Suprapubic skin (tissue), 4 donors: ENCODE measurements around the gene SLC35A5. TPM values are rescaled to one million over a fixed set of nuclear protein-coding genes. Genes with fewer than 3 reads are reported as not detected.
A peak's percentile ranks its signal among the peaks of the same experiment; 100 is the strongest.
"Not testable (repeated sequence)": the region's sequence is repeated elsewhere in the genome, so short reads cannot be mapped to it uniquely, and the experiment has no call there.

Source experiments
- DNase-seq, 2 donors: peaks; one replicate each; pipeline ENCODE4 v3.0.0-alpha.2; 2019; ENCODE audit warnings: low spot score in 2 of 2
- H3K27ac ChIP-seq: fragments of 200-600 bp; sonication (generic); one replicate; pipeline ENCODE4 v1.5.1; 2019
- H3K27me3 ChIP-seq: fragments of 200-600 bp; sonication (generic); one replicate; pipeline ENCODE4 v1.5.1; 2019
- H3K36me3 ChIP-seq: fragments of 200-600 bp; sonication (generic); one replicate; pipeline ENCODE4 v1.5.1; 2019
- H3K4me1 ChIP-seq: fragments of 200-600 bp; sonication (generic); one replicate; pipeline ENCODE4 v1.5.1; 2019
- H3K4me3 ChIP-seq: fragments of 200-600 bp; sonication (generic); one replicate; pipeline ENCODE4 v1.5.1; 2019; ENCODE audit warnings: mild to moderate bottlenecking
- H3K9me3 ChIP-seq: fragments of 200-600 bp; sonication (generic); one replicate; pipeline ENCODE4 v1.5.1; 2019
- EP300 ChIP-seq: sonication (generic); formaldehyde crosslinking; IDR thresholded peaks from one replicate; pipeline ENCODE4 v1.6.1; 2017; ENCODE audit warnings: antibody characterized with exemption
- POLR2A ChIP-seq, 2 donors: fragments of 450-650 bp; IDR thresholded peaks; one replicate each; pipeline ENCODE4 v1.6.1; 2017; ENCODE audit warnings: antibody characterized with exemption in 2 of 2, mild to moderate bottlenecking in 2 of 2, moderate library complexity in 2 of 2
- POLR2AphosphoS5 ChIP-seq, 3 donors: sonication (generic); formaldehyde crosslinking; IDR thresholded peaks; one replicate each; pipeline ENCODE4 v1.6.1; 2017; ENCODE audit warnings: antibody characterized with exemption in 3 of 3
- WGBS: methylation state at CpG from one replicate; pipeline ENCODE4 v1.1.5; 2018; 5-methylcytosine and 5-hydroxymethylcytosine counted together
- total RNA-seq, 4 donors: library from RNA; depleted of rRNA; stranded (reverse); fragments of >200 nt; gene quantifications; one replicate each; pipeline ENCODE4 v1.1.0, GENCODE V29; 2016
- TF ChIP-seq, protein P1 (sequence below), 2 donors: fragments of 200-600 bp in 1 of 2; fragments of 450-650 bp in 1 of 2; sonication (generic) in 1 of 2; IDR thresholded peaks; one replicate each; pipeline ENCODE4 v1.5.1; 2016 to 2019; ENCODE audit warnings: antibody characterized with exemption in 2 of 2, mild to moderate bottlenecking in 1 of 2, moderate library complexity in 1 of 2

SLC35A5 gene
- 10 to 100 TPM; 18.7 to 25.8 (median 24.1) TPM for total RNA-seq

DNA sequence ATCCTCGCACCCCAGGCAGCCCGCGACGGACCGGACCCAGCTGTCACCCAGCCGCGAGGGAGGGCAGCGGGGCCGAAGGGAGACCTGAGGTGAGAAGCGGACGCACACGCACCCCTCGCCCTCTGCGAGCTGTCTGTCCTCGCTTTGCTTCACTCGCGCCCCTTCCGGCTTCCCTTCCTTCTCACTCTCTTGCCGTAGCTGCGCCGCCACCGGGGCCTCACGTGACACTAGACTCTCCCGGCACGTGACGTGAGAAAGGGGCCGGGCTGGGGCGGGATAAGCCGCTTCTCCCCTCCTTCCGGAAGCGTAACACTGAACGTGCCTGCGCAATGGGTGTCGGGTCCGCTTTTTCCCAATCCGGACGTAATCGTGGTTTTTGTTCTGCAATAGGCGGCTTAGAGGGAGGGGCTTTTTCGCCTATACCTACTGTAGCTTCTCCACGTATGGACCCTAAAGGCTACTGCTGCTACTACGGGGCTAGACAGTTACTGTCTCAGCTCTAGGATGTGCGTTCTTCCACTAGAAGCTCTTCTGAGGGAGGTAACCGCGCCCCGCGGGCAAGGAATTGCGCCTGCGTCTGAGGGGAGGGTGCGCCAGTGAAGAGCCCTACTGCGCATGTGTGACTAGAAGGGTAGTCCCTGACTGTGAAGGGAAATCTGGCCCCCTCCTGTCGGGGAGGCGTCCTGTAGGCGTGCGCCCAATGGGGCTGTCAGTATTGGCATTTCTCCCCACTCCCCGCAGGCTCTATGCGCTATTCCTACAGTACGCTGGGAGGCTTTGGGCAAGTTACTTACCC is at the start of gene SLC35A5, which contains the start of gene ATG3:
TSS of gene SLC35A5 (plus strand) at position 312 of the 796 bp plus-strand sequence. CDS start 1,359 bp downstream, outside the sequence.
TSS of gene ATG3 (minus strand) at position 229 of the 796 bp plus-strand sequence. CDS start 434 bp downstream, outside the sequence.
- peaks cover 36% of the 10 kb centered on the region for H3K4me1 ChIP-seq
- peak within 1 kb of the TSS; percentile 96 for H3K4me3 ChIP-seq
- no peaks in the 10 kb centered on the region for H3K36me3 ChIP-seq
- TF ChIP-seq POLR2AphosphoS5 (IDR thresholded peaks at IDR 0.05), result peak; percentile 49 to 96 (median 85)
- TF ChIP-seq POLR2A (IDR thresholded peaks at IDR 0.05), result peak; percentile 65 to 84
- TF ChIP-seq, protein P1, sequence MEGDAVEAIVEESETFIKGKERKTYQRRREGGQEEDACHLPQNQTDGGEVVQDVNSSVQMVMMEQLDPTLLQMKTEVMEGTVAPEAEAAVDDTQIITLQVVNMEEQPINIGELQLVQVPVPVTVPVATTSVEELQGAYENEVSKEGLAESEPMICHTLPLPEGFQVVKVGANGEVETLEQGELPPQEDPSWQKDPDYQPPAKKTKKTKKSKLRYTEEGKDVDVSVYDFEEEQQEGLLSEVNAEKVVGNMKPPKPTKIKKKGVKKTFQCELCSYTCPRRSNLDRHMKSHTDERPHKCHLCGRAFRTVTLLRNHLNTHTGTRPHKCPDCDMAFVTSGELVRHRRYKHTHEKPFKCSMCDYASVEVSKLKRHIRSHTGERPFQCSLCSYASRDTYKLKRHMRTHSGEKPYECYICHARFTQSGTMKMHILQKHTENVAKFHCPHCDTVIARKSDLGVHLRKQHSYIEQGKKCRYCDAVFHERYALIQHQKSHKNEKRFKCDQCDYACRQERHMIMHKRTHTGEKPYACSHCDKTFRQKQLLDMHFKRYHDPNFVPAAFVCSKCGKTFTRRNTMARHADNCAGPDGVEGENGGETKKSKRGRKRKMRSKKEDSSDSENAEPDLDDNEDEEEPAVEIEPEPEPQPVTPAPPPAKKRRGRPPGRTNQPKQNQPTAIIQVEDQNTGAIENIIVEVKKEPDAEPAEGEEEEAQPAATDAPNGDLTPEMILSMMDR (IDR thresholded peaks at IDR 0.05), result no peak
- H3K9me3 ChIP-seq, result no peaks in the 10 kb centered on the region
- WGBS, result 0% methylated on average over 35 of the region's 58 CpGs
- no peaks in the 10 kb centered on the region for H3K27me3 ChIP-seq
- peak; percentile 100 for DNase-seq
- H3K27ac ChIP-seq, result peak within 1 kb of the TSS; percentile 98

DNA sequence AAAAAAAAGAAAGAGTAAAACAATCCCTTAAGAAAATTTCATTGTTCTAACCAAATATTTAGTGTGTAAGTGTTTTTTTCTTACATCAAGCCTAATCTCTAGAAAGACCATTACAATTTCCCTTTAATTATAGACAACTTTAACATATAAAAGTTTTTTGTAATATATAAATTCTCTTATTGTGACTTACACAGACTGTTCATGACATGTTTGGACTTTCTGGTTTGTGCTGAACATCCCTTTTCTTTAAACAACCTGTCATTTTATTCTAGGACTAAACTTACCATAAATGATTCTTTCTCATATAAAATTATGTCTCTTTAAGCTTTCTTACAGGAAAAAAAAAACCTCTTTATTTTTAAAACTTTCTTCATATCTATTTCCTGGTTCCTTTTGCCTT is 49.5 kb upstream of the SLC35A5 start:
- H3K27me3 ChIP-seq, result no peaks in the 10 kb centered on the region
- H3K4me1 ChIP-seq, result no peaks in the 10 kb centered on the region
- no peak overlapping the region for H3K27ac ChIP-seq
- no peak for DNase-seq
- no peaks in the 10 kb centered on the region for H3K36me3 ChIP-seq
- H3K9me3 ChIP-seq, result no peaks in the 10 kb centered on the region
- no peak for TF ChIP-seq POLR2AphosphoS5 (IDR thresholded peaks at IDR 0.05)
- TF ChIP-seq POLR2A (IDR thresholded peaks at IDR 0.05), result no peak
- TF ChIP-seq, protein P1 (IDR thresholded peaks at IDR 0.05), result no peak
- no peak for TF ChIP-seq EP300
- H3K4me3 ChIP-seq, result no peak overlapping the region

DNA sequence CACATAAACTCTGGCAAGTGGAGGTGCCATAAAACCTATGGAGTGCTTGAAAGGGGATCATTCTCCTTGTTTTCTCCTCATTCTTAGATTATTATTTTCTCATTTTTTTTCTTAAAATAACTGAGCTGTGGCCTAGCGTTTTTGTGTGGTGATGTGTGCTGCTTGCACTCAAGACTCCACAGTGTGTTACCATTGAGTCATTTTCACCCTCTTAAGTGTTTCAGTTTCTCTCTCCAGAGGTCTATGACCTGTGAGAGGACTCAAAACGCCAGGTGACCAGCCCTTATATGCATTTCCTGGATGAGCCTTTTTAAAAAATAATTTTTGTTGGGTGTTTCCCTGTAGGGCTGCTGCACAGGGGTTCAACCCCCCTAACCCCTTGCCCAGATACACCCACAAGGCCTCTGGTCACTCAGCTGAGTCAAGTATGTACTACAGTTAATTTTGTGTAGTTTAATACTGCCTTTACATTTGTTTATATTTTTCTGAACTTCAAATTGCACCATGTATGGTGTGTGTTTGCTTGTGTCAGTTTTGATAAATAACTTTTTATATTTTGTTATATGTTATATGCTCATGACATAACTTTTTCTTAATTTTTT is 47.2 kb upstream of the SLC35A5 start:
- 63% methylated on average over 2 of the region's 2 CpGs for whole genome bisulfite sequencing
- Histone ChIP-seq H3K9me3 (no peaks in the 10 kb centered on the region), H3K27ac (no peak overlapping the region), H3K4me3 (no peak overlapping the region), H3K4me1 (no peaks in the 10 kb centered on the region), H3K27me3 (no peaks in the 10 kb centered on the region), H3K36me3 (no peaks in the 10 kb centered on the region)
- TF ChIP-seq POLR2A (IDR thresholded peaks at IDR 0.05) (no peak), EP300 (no peak)
- TF ChIP-seq, protein P1 (IDR thresholded peaks at IDR 0.05), result no peak
- no peak for DNase-seq

DNA sequence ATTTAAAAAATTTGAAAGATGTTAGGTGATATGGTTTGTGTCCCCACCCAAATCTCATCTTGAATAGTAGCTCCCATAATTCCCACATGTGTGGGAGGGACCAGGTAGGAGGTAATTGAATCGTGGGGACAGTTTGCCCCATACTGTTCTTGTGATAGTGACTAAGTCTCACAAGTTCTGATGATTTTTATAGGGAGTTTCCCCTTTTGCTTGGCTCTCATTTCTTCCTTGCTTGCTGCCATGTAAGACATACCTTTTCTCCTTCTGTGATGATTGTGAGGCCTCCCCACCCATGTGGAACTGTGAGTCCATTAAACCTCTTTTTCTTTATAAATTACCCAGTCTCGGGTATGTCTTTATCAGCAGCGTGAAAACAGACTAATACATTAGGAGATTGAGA is 42.9 kb upstream of the SLC35A5 start:
- H3K27ac ChIP-seq, H3K27me3 ChIP-seq, H3K4me1 ChIP-seq, DNase-seq, H3K4me3 ChIP-seq, H3K9me3 ChIP-seq, H3K36me3 ChIP-seq: not testable (repeated sequence)
- WGBS, result 67% methylated on average over 3 of the region's 3 CpGs

DNA sequence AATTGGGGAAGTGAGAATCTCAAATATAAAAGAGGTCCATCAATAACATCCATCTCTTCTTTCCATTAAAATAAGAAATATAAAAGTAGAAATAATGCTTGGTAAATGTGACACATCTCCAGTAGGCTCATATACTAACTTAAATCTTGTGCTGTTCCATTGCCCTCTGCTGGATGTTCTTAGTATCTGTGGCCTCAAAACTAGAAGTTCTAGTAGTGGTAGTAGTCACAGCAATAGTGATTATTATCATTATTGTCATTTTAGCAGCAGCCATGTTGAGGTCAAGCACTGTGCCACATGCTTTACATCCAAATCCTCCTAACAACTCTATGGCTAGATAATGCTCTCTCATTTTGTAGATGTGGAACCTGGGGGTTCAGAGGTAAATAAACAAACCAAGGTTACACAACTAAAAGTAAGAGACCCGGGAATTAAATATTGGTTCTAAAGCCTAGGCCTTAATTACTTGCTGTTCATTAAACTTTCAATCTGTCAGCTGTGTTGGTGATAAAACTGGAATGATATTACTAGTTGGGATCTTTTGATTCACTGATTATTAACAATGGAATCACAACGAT is 42.3 kb upstream of the SLC35A5 start:
- WGBS, result 90% methylated on average over 2 of the region's 2 CpGs
- H3K27me3 ChIP-seq, result no peaks in the 10 kb centered on the region
- DNase-seq, result no peak
- H3K36me3 ChIP-seq, result peaks cover 8% of the 10 kb centered on the region
- no peaks in the 10 kb centered on the region for H3K4me1 ChIP-seq
- H3K27ac ChIP-seq, result no peak overlapping the region
- no peak for TF ChIP-seq EP300
- no peak for TF ChIP-seq POLR2A (IDR thresholded peaks at IDR 0.05)
- no peak for TF ChIP-seq POLR2AphosphoS5 (IDR thresholded peaks at IDR 0.05)
- TF ChIP-seq, protein P1 (IDR thresholded peaks at IDR 0.05), result peak; percentile 44 to 65
- H3K9me3 ChIP-seq, result no peaks in the 10 kb centered on the region
- no peak overlapping the region for H3K4me3 ChIP-seq

DNA sequence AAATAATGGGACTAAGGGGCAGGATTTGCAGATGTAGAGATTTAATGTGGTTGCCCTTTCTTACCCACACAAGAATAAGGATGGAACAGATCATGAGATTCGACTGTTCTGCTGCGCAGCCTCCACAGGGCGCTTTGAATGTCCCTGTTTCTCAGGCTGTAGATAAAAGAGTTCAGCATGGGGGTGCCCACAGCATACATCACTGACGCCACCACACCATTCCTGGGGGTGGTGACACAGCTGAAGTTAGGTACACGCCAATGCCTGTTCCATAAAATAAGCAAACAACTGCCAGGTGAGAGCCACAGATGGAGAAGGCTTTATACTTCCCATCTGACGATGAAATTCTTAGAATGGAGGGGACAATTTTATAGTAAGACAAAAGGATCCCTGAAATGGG is 37.7 kb upstream of the SLC35A5 start:
- H3K4me1 ChIP-seq, H3K27ac ChIP-seq, H3K27me3 ChIP-seq, H3K4me3 ChIP-seq, DNase-seq, H3K9me3 ChIP-seq: not testable (repeated sequence)
- 92% methylated on average over 6 of the region's 6 CpGs for WGBS
- peaks cover 30% of the 10 kb centered on the region for H3K36me3 ChIP-seq
